ENCODE results near the gene ACACA.
"Not testable (repeated sequence)": the region's sequence is repeated elsewhere in the genome, so short reads cannot be mapped to it uniquely, and the experiment has no call there.

ACACA gene

DNA sequence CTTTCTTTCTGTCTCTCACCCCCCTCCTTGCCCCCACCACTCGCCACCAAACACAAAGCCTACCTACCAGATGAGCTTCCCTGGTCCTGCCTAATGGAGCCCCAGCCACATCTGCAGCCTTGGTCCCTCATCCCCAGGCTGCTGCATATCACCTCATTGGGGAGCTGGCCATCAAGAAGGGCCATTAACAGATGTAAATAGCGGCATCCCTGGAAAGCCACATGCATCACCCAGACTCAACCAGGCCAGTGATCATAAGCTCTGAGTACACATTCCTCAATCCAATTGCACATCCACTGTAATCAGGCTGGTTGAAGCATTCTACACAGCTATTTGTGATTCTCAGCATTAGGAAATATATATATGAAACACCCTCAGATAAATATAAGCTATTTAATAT lies 242.6 kb downstream of the ACACA start:
- DNase-seq, result no peak

DNA sequence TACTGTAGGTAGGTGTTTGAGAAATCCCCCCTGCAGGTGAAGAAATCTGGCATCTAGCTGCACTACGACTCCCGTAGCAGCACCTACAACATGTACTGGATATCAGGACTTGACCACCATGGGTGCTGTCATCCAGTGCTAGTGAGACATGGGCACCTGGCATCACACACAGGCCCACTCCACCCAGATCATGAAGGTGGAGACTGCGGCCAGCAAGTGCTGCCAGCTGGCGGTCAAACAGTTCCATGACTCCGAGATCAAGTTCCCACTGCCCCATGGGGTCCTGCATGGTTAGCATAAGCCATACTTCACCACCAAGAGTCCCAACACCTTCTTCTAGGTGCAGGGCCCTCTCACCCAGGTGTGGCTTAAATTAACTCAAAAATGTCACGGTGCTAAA lies 243.8 kb downstream of the ACACA start:
- no peak for DNase-seq

DNA sequence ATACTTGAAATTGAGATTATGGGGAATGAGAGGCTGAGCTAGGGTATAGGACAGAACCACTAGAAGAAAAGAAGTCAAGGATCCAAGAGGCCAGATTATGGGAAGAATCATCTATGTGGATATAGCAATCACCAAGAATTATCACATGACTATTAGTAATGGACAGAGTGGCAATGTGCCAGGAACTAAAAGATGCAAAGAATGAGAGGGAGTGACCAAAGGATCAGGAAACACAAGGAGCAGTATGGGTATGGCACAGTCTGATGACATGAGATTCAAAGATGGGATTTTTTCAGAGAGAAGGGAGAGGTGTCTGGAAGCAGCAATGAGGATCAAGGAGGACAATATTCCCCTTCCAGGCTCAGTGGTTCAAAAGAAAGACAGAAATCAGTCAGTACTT lies 245.7 kb downstream of the ACACA start:
- no peak for DNase-seq

DNA sequence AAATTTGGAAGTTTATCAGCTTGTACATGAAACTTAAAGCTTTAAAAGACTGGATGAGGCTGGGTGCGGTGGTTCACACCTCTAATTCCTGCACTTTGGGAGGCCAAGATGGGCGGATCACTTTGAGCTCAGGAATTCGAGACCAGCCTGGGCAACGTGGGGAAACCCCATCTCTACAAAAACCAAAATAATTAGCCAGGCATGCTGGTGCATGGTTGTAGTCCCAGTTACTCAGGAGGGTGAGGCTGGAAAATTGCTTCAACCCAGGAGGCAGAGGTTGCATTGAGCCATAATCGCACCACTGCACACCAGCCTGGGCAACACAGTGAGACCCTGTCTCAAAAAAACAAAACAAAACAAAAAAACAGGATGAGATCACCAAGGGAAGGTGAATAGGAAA lies 248.3 kb downstream of the ACACA start:
- DNase-seq, result no peak

DNA sequence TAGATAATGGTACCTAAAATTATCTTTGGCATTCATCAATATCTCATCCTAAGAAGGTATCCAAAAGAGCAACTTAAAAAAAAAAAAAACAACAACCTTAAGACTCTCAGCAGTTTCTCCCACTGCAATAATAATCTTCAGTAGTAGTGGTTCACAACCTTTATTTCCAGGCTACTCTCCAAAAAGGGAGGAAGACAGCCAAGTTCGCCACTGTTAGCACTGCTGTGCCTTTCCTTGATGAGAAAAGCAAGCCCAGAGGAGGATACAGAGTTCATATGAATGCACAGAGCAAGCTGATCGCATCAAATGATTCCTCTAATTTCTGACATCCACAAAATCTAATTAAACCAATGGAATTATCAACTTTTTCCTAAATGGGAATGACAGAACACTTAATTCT lies 258.5 kb downstream of the ACACA start:
- no peak for DNase-seq

DNA sequence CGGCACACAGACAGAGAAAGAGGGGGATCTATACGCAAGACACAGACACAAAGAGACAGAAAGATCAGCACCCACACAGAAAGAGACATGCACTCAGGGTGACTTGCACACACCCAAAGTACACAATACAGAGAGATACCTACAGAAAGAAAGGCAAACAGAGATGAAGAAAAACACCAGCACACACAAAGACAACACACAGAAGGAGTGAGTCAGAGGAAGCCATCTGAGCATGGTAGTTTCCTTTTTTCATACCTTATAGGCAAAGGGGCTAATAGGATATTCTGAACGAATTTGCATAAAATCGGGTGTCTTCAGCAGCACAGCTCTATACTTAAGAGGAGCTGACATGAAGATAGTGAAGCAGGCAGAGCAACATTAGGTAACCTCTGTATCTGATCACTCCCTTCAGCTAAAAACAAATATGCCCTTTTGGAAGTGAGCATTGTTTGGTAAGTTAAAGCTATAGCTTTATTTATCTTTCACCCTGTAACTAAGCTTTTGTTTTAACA lies 259.3 kb downstream of the ACACA start:
- DNase-seq, result no peak

DNA sequence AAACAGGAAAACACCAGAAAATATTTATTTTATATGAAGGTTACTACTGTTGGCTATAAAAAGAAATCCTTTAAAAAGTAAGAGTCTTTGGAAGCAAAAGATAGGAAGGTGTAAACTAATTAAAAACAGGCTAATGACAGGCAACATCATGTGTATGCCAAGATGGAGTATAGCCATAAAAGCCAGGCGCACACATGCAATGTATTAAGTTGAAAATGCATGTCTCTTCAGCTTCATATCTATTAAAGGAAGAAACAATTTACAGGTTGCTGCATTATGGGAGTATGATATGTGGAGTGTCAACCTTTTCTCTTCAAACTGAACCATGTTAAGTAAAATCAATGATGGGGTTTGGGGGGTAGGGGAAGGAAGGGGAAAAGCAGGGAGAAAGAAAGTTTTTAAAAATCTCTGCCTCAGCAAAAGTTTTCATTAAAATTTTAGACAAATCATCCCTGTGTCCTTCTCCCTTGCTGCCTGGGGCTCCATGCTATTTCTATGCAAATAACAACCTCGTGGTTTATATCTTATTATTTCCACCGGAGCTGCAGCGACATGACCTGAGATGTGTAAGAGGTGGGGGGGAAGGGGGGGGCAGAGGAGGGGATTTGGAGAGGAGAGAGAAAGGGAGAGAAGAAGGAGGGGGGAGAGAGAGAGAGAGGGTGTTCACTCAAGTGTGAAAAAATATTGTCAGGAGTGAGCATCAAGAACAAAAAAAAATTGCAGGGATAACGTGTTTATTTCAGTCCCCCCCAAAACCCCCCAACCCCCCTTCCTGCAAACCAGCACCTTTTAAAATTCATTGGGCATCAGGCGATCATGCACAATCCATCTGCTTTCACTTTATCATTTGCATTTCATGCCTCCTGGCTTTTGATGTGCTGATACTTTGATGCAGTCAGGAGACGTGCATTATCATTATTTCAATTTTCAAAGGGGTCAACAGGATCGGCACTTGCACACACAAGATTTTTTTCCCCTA lies 260.3 kb downstream of the ACACA start:
- DNase-seq, result no peak

DNA sequence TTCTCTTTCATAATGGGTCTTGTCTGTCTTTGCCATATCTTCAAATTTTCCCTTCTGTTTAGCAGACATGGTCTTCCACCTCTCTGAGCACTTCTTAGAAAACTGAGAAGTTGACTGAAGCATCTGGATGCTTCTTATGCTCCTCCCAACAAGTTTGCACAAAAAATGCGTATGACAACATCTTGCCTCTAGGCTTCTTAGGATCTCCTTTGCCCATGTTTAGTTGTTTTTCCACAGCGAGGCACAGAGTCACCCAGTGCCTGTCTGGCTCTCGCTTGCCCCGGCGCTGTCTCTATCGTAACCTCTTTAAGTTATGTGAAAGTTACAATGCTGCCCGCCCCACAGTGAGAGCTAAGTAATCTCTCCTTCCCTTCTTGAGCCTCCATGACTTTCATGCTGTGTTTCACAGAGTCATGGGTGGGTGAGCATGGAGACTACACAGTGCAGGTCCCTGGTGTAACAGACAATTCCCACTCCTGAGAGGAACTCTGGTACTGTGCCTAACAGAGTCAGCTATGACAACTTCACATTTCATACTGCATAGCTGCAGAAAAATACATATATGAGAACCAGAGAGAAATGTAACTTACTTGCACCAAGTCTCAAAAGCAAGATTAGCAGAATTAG lies 262.4 kb downstream of the ACACA start:
- no peak for DNase-seq

DNA sequence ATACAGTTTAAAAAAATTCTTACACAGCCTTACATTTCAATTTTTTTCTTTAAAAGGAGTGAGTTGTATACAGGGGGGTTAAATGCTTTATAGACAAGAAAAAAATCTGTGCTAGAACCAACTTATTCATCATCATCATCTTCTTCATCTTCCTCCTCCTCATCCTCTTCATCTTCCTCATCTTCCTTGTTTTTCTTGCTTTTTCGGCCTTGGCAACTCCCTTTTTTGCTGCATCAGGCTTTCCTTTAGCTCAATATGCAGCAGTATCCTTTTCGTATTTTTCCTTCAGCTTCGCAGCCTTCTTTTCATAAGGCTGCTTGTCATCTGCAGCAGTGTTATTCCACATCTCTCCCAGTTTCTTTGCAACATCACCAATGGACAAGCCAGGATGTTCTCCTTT lies 263.1 kb downstream of the ACACA start:
- DNase-seq, result not testable (repeated sequence)

DNA sequence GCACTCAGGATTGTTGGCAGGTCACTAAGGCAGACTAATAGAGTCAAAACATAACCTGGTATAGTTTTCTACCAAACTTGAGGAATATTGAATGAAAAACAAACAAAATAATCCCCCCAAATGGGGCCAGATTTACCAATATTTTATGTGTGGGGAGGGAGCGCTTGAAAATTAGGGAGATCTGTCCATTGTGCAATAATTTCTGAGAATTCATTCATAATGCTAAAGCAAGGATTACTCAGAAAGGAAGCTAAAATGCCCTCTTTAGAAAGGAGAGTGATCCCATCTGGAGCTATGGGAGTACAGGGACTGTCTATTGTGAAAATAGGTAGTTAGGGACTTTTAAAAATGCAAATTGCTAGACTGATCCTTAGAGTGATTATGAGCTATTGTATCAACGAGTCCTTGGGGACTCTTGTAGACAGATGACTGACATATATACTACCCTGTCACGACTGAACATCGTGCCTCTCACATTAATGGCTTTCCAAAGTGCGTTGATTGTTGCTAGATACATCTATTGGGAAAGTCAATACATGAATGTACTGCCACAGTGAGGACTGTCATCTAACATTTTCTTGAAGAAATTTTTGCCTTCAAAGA lies 264.2 kb downstream of the ACACA start:
- DNase-seq, result no peak

DNA sequence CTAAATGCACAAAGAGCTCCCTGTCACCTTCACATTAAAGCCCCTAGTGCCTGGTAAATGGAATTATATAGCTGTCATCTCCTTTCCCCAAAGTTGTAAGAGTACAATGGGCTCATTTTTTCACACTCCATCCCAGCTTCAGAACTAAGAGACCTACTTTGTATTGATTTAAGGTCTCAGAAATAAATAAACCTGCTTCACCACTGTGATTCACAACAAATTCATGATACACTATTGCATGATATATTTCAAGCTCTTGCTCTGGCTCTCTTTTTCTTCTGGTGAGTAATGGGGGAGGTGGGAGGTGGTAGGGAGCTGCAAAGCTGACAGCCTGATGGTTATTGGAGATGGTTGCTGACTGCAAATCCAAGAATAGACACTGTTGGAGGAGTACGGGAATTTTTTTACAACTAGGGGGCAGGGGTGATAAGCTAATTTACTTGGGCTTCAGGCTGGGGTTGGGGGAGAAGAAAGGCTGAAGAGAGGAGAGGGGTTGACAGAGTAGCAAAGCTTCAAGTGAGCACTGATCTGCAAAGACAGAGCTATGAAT lies 268.0 kb downstream of the ACACA start:
- no peak for DNase-seq

DNA sequence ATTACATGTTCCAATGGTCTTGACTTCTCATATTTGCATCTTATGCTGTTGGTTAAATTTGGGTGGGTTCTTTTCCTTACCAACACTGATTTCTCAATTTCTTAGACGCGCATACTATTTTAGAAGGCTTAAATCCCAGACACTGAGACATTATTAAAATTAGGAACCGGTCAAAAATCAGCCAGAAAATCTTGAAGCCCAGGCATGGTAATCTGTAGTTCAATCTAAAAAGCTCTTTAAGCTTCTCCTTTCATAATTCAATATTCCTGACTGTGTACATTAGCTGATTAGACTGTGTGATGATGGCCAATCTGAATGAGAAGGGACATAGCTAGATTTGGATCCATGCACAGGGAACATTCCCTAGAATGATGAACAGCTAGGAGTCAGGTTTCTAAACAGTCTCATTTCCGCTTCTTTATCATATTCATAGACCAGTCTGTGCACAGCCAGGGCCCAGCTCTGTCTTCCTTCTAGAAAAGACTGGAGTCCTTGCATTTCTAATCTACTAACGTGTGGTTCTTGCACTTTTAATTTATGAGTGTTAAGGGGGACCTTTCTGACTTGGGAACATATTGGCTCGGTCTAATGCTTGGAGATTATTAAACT lies 268.6 kb downstream of the ACACA start:
- no peak for DNase-seq

DNA sequence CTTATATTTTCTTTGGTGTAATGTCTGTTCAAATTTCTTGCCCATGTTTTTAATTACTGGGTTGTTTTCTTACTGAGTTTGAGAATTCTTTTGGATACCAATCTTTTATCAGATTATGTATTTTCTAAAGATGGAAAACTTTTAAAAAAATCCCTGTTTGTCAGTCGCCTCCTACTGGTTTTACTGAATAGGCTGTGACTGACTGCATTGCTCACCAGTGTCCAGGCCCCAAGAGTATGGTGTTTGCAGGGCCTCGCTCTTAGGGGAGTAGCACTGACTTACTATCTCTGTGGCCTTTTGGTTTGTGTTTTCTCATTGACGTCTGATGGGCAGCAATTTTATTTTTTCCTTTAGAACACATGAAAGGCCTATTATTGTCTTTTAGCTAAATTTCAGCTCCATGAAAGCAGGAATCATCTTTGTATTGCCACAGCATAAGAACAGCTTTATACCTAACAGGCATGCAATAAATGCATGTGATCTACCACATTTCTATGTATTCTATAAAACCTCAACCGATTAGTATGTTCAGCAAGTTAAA lies 269.5 kb downstream of the ACACA start:
- DNase-seq, result no peak

DNA sequence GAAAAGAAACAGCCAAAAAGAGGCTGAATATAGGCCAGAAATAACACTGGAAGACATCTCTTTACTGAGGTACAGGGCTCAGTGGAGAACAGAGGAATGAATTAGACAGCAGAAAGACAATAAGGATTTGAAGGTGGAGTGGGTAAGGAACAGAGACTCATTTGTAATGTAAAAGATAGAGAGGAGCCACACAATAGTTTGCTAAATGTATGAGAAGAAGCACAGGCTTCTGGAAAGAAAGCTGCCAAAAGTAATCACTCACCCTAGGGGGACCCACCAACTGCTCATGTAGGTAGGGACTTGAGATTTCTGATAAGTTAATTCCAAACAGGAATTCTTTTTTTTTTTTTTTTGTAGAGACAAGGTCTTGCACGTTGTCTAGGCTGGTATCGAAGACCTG lies 271.1 kb downstream of the ACACA start:
- no peak for DNase-seq

DNA sequence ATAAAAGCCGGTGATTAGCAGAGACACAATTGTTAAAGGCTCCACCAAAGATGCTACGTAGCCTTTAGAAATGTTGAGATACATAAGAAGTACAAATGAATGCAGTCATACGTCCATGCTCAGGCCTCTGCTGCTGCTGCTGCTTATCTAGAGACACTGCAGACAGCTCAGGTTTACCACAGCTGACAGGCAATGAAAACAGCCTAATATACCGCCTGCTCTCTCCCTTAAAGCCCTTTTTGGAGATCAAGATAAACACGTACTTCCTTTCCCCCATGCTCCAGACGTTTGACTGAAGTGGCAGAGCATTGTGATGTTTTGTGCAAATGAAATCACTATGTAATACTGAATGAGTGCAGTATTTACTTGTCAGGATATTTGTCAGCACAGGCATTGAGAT lies 272.6 kb downstream of the ACACA start:
- DNase-seq, result no peak

DNA sequence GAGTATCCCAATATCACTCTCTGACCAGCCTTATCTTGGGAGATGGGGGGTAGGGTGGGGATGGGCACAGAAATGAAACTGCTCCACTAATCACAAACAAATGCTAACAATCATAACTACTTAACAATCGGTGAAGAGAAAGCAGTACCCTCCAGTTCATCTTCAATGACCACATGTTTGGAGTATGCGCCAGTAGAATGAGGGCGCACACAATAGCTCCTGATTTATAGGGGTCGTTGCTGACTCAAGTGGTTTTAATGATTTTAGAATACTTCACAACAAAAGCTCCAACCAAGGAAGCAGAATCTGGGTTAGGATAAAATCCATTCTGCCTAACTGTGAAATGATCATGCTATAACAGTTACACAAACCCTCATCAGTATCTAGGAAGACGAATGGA lies 273.5 kb downstream of the ACACA start:
- no peak for DNase-seq

DNA sequence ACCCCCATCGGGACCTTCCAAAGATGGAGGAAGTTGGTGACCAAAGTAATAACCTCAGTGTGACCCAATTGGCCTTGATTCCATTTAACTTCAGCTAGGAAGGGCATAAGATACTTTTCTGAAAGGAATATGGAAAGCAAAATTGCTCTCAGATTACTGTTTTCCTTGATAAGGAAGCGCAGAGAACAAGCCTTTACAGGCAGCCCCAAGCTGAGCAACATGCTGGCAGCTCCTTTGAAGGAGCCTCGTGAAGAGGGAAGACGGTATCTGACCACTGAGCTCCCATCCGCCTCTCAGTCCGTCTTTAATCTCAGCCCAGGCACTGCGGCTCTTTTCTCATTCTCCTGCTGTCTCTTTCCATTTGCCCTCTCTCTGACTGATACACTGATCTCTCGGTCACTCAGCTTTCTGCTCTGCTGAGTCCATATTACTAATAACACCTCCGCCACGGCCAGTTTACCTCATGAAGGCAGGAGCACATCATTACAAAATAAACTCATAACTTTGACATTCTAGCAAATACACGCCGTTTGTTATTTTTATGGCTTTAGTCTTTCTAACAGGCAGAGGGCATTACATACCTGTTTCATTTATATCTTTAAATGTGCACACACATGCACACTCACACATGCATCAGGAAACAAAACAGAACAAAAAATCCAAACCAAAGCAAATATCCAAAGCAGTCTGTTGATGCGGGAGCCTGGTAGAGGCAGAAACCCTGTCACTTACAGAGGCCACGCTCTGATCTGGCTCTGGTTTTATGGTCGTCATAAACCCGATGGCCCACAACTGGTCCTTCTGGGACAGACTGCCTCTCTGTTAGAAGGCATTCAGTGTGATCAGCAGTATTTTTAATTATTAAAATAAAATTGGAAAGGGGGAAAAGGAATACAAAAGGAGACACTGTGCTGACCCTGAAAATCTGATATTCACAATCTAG lies 274.7 kb downstream of the ACACA start:
- DNase-seq, result no peak

DNA sequence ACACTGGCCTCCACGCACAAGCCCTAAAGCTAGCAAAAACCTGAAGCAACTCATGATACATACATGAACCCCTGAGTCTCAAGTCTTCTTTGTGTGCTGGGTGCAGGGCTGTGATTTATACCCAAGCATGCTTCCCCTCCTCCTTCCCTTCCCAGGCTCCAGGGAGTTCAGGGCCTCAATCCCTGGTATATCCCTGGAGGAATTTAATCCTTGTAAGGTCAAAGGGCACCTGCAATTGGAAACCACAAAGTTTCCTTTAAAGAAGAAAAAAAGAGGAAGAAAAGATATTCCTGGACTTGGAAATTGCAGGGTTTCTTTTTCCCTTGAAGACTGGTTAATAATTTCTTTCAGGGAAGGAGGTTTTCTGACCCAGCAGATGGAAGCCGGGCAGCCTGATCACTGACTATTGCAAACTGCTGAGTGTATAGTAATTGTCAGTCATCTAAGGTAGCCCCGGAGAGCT lies 275.6 kb downstream of the ACACA start:
- DNase-seq, result no peak

DNA sequence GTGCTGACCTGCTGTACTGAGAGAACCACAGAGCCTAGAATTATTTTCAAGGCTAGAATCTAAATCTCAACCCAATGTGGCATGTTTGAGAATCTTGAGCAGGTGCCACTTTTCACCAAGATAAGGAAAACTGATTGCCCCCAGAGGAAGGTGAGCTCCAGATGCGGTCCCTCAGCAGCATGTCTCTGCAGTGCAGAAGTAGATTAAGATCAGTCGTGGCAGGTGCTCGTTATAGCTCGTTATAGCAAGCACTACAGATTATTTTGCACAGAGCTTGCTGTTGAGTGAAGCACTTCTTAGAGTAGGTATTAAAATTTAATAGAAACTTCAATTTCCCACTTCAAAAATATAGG lies 281.8 kb downstream of the ACACA start:
- no peak for DNase-seq

DNA sequence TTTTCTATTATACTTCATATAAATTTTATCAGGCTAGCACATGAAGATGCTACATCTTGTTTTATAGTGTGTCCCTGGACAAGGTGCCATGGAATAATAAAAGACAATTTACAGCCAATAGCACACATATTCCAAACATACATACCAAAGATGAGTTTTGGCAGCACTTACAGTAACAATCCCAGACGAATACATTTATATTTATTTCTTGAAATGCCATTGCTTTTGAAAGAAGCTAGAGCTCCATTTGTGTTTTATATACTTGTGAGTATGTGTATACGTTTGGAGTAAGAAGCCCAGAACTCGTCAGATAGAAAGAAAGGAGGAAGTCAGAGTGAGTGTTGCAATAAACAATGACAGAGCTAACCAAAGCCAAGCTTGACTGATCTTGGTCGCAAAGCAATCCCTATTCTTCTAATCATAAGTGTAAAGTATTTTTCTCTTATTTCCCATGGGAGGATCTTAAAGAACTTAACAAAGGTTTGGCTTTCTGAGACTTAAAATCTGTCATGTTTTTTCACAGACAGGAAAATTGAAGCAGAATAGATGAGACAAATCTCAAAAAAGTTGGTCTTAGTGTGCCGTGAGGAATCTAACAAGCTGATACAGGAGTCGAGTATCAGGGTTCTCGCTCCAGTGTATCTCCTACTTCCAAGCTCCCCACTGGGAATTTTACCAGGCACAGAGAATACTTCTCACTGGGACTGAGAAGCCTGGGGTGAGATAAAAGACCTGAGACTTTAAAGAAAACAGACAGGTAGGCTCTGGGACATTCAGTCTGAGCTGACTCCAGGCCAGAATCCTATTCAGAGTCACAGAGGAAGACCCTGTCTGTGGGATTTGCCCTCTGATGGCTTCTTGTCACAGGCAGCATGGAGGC lies 282.5 kb downstream of the ACACA start:
- no peak for DNase-seq

DNA sequence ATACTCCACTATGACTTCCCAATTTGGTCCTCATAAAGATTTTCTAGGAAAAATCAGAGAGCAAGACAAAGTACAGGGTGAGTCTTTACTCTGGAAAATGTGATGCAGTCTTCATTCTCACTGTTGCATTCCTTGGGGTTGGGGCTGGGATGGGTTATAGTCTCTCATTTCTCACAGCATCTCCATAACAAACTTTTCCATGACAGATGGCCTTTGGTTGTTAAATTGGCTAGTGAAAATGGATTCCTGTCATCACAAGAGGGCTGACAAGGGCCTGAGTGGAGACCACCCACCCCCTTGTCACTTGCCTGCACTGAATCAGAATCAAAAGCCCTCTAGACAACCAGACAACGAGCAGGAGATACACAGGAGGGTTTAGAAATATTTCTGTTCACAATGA lies 283.2 kb downstream of the ACACA start:
- no peak for DNase-seq

All from RPMI8226 (cell line).